HepG2 (cell line): Measurements from ENCODE around the gene PTPRU.

Experiments
- CHD2 ChIP-seq: IDR thresholded peaks from 2 replicates; pipeline ENCODE4 v1.6.1; 2011; ENCODE audit warnings: low read depth, low read length, improper control_type of control experiment
- CTCF ChIP-seq: sonication (generic); formaldehyde crosslinking; IDR thresholded peaks from 2 replicates; pipeline ENCODE4 v1.5.0; 2020; ENCODE audit warnings: mild to moderate bottlenecking, missing genetic modification reagents, moderate library complexity
- HIVEP1 ChIP-seq: sonication (generic); formaldehyde crosslinking; IDR thresholded peaks from 2 replicates; pipeline ENCODE4 v1.4.0; 2020; ENCODE audit warnings: mild to moderate bottlenecking, missing genetic modification reagents
- MBD4 ChIP-seq: IDR thresholded peaks from 2 replicates; pipeline ENCODE4 v1.6.1; 2012; ENCODE audit warnings: low read length, inconsistent platforms, borderline replicate concordance
- MYNN ChIP-seq: sonication (generic); formaldehyde crosslinking; IDR thresholded peaks from 2 replicates; pipeline ENCODE4 v1.4.0; 2020; ENCODE audit warnings: mild to moderate bottlenecking, low read depth, missing genetic modification reagents
- ZFP41 ChIP-seq: sonication (generic); formaldehyde crosslinking; IDR thresholded peaks from 2 replicates; pipeline ENCODE4 v1.4.0; 2020; ENCODE audit warnings: mild to moderate bottlenecking, missing genetic modification reagents, borderline replicate concordance
- ZNF512 ChIP-seq: sonication (generic); formaldehyde crosslinking; IDR thresholded peaks from 2 replicates; pipeline ENCODE4 v1.4.0; 2020; ENCODE audit warnings: mild to moderate bottlenecking, missing genetic modification reagents

GRCh38 chr1:29259802-29260441 lies 23.6 kb downstream of the PTPRU start:
- no peak for TF ChIP-seq CTCF (CRISPR knock-in tag)
- no peak for TF ChIP-seq ZFP41 (CRISPR knock-in tag)
- no peak for TF ChIP-seq HIVEP1 (CRISPR knock-in tag)
- no peak for TF ChIP-seq CHD2
- no peak for TF ChIP-seq MBD4
- no peak for TF ChIP-seq ZNF512 (CRISPR knock-in tag)
- TF ChIP-seq MYNN, result no peak
